Measurements from ENCODE around the gene PYGL.

Gene PYGL

DNA sequence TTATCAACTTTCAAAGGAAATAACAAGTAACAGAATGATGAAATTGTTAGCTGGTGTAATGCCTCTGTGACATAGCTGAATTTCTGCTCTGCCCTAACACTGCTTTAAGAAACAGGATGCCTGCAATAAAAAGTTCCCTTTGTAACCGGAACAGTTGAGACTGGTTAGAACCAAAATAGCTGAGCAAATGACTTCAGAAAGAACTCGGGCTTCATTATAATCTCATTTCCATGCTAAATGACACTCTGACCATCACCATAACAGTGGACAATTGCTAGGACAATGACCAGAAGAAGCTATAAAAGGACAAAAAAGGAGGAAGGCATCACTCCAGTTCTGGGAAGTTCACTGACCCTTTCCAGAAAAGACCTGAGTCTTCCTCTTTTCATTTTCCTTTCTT lies 23.5 kb upstream of the PYGL start:
- Histone ChIP-seq H3K27me3 (ENCODE audit: low read depth, low read length) (peaks cover 9% of the 10 kb centered on the region), H3K36me3 (replicated peaks; ENCODE audit: low read depth, low read length) (no peaks in the 10 kb centered on the region), H3K4me1 (ENCODE audit: low read length) (no peaks in the 10 kb centered on the region), H3K4me2 (ENCODE audit: low read length) (no peak overlapping the region), H3K9me3 (ENCODE audit: insufficient read depth, low read length) (no peaks in the 10 kb centered on the region), H3K9ac (ENCODE audit: low read length) (no peak overlapping the region), H3K79me2 (ENCODE audit: low read length) (no peaks in the 10 kb centered on the region), H2AFZ (ENCODE audit: low read depth, low read length) (no peak overlapping the region), H3K4me3 (ENCODE audit: low read length) (no peak overlapping the region), H4K20me1 (ENCODE audit: insufficient read depth, low read length) (no peaks in the 10 kb centered on the region), H3K27ac (ENCODE audit: low read length) (no peak overlapping the region)
- TF ChIP-seq EZH2phosphoT487 (IDR thresholded peaks at IDR 0.05; ENCODE audit: low read depth) (no peak), CTCF (IDR thresholded peaks at IDR 0.05; ENCODE audit: low read depth, low read length) (no peak)

- Histone ChIP-seq H3K9ac (ENCODE audit: low read length) (no peak overlapping the region), H3K4me1 (ENCODE audit: low read length) (no peaks in the 10 kb centered on the region), H3K4me3 (ENCODE audit: low read length) (no peak overlapping the region), H3K27me3 (ENCODE audit: low read depth, low read length) (peaks cover 9% of the 10 kb centered on the region), H3K27ac (ENCODE audit: low read length) (no peak overlapping the region), H3K79me2 (ENCODE audit: low read length) (no peaks in the 10 kb centered on the region), H2AFZ (ENCODE audit: low read depth, low read length) (no peak overlapping the region), H4K20me1 (ENCODE audit: insufficient read depth, low read length) (no peaks in the 10 kb centered on the region), H3K36me3 (replicated peaks; ENCODE audit: low read depth, low read length) (no peaks in the 10 kb centered on the region), H3K9me3 (ENCODE audit: insufficient read depth, low read length) (no peaks in the 10 kb centered on the region), H3K4me2 (ENCODE audit: low read length) (no peak overlapping the region)
- no peak for TF ChIP-seq CTCF (IDR thresholded peaks at IDR 0.05; ENCODE audit: low read depth, low read length)
- TF ChIP-seq EZH2phosphoT487 (IDR thresholded peaks at IDR 0.05; ENCODE audit: low read depth), result no peak
Observed at GRCh38 chr14:50967103-50967502, 22.8 kb upstream of the PYGL start.

DNA sequence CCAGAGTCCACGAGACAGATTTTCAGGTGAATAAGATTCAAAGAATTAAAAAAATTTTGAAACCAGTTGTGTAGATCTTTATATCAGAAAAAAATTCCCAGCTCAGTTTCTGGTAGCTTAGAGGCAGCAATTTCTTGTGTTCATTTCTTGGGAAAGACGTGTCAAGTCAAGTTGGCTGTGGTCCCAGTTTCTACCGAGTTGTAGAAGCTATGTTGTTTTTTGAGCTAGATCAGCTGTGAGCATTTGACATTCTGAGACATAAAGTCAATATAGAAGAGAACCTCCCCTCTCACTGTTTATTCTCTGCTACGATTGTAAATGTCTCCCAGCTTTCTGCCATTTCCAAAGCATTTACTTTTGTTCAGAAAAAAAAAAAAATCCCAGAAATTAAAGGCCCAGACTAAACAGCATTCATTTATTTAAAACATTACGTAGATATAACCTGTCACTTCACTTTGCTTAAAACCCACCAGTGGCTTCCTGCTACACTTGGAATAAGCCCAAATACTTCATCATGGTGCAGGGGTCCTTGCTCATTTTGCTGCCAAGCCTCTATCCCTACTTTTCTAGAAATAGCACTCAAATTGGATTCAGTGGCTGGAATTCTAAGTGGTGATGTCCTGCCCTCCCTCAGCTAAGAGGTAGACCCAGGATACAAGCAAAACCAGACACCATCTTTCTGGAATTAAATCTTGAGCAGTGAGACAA lies 20.6 kb upstream of the PYGL start:
- Histone ChIP-seq H3K27me3 (ENCODE audit: low read depth, low read length) (no peaks in the 10 kb centered on the region), H3K4me2 (ENCODE audit: low read length) (no peak overlapping the region), H3K9ac (ENCODE audit: low read length) (no peak overlapping the region), H3K9me3 (ENCODE audit: insufficient read depth, low read length) (no peaks in the 10 kb centered on the region), H3K27ac (ENCODE audit: low read length) (no peak overlapping the region), H4K20me1 (ENCODE audit: insufficient read depth, low read length) (no peaks in the 10 kb centered on the region), H2AFZ (ENCODE audit: low read depth, low read length) (no peak overlapping the region), H3K36me3 (replicated peaks; ENCODE audit: low read depth, low read length) (no peaks in the 10 kb centered on the region), H3K79me2 (ENCODE audit: low read length) (no peaks in the 10 kb centered on the region), H3K4me1 (ENCODE audit: low read length) (no peaks in the 10 kb centered on the region), H3K4me3 (ENCODE audit: low read length) (no peak overlapping the region)
- no peak for TF ChIP-seq CTCF (IDR thresholded peaks at IDR 0.05; ENCODE audit: low read depth, low read length)
- TF ChIP-seq EZH2phosphoT487 (IDR thresholded peaks at IDR 0.05; ENCODE audit: low read depth), result no peak

DNA sequence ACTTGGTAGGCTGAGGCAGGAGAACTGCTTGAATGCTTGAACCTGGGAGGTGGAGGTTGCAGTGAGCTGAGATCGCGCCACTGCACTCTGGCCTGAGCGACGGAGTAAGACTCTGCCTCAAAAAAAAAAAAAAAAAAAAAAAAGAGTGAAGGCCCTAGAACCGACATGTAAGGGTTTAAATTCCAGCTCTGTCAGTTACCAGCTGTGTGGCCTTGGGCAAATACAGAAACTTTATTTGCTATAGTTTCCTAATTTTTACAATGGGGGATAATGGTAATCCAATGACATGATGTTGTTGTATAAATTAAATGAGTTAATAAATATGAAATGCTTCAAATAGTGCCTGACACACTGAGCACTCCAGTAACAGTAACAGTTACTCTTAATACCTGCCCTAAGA lies 19.6 kb upstream of the PYGL start:
- H3K9me3 ChIP-seq (ENCODE audit: insufficient read depth, low read length), result no peaks in the 10 kb centered on the region
- H3K4me1 ChIP-seq (ENCODE audit: low read length), result no peaks in the 10 kb centered on the region
- no peaks in the 10 kb centered on the region for H4K20me1 ChIP-seq (ENCODE audit: insufficient read depth, low read length)
- no peak overlapping the region for H3K4me2 ChIP-seq (ENCODE audit: low read length)
- no peak overlapping the region for H3K9ac ChIP-seq (ENCODE audit: low read length)
- H2AFZ ChIP-seq (ENCODE audit: low read depth, low read length), result no peak overlapping the region
- TF ChIP-seq CTCF (IDR thresholded peaks at IDR 0.05; ENCODE audit: low read depth, low read length) (no peak), EZH2phosphoT487 (IDR thresholded peaks at IDR 0.05; ENCODE audit: low read depth) (no peak)
- H3K27ac ChIP-seq (ENCODE audit: low read length), result no peak overlapping the region
- no peaks in the 10 kb centered on the region for H3K79me2 ChIP-seq (ENCODE audit: low read length)
- no peaks in the 10 kb centered on the region for H3K27me3 ChIP-seq (ENCODE audit: low read depth, low read length)
- no peaks in the 10 kb centered on the region for H3K36me3 ChIP-seq (replicated peaks; ENCODE audit: low read depth, low read length)
- H3K4me3 ChIP-seq (ENCODE audit: low read length), result no peak overlapping the region
